Choroid plexus epithelial cell (primary cell): ENCODE data around the gene ZFP36L2.

Source experiments
- DNase-seq: peaks from one replicate; pipeline ENCODE4 v3.0.0-alpha.2; 2010; ENCODE audit warnings: low read depth
- H3K4me3 ChIP-seq: 2 replicates; pipeline ENCODE4 v1.5.1; 2011; ENCODE audit warnings: low read depth, mild to moderate bottlenecking, control low read depth, low read length, moderate library complexity
- CTCF ChIP-seq: conservative IDR thresholded peaks from 2 replicates; pipeline ENCODE4 v1.5.1; 2011; ENCODE audit warnings: low read depth, mild to moderate bottlenecking, control low read depth, inconsistent platforms, low read length, moderate library complexity

The ZFP36L2 gene

GRCh38 chr2:43227830-43228281 is 1.4 kb upstream of the ZFP36L2 start:
- DNase-seq = no peak
- peak overlapping the region; percentile 82 for H3K4me3 ChIP-seq
- no peak for TF ChIP-seq CTCF

- peak; percentile 87 for DNase-seq
- TF ChIP-seq CTCF = peak; percentile 51
- H3K4me3 ChIP-seq = peak overlapping the region; percentile 82
Measured at GRCh38 chr2:43226955-43227829, 786 bp upstream of the ZFP36L2 start.

- TF ChIP-seq CTCF = no peak
- DNase-seq = peak; percentile 84
- peak overlapping the region; percentile 82 for H3K4me3 ChIP-seq
Measured at GRCh38 chr2:43225788-43226557, 433 bp downstream of the ZFP36L2 start.

- peak overlapping the region; percentile 82 for H3K4me3 ChIP-seq
- peak; percentile 84 for DNase-seq
- no peak for TF ChIP-seq CTCF
Measured at GRCh38 chr2:43225093-43225787, 1.2 kb downstream of the ZFP36L2 start.

GRCh38 chr2:43224571-43225092 is 1.8 kb downstream of the ZFP36L2 start:
- TF ChIP-seq CTCF = no peak
- peak; percentile 48 for DNase-seq
- peak overlapping the region; percentile 82 for H3K4me3 ChIP-seq

GRCh38 chr2:43224131-43224570 is 2.3 kb downstream of the ZFP36L2 start:
- TF ChIP-seq CTCF = peak; percentile 67
- peak; percentile 82 for DNase-seq
- H3K4me3 ChIP-seq = peak overlapping the region; percentile 82
